GM18499 (cell line): ENCODE measurements around the gene TRIO.

Source experiments
- ATAC-seq: cut with Tn5 transposase; IDR thresholded peaks from one replicate; pipeline ENCODE4 v1.9.1; 2021; ENCODE audit warnings: moderate number of reproducible peaks; ENCODE audit not compliant: insufficient read depth, unreplicated experiment

The TRIO gene

DNA sequence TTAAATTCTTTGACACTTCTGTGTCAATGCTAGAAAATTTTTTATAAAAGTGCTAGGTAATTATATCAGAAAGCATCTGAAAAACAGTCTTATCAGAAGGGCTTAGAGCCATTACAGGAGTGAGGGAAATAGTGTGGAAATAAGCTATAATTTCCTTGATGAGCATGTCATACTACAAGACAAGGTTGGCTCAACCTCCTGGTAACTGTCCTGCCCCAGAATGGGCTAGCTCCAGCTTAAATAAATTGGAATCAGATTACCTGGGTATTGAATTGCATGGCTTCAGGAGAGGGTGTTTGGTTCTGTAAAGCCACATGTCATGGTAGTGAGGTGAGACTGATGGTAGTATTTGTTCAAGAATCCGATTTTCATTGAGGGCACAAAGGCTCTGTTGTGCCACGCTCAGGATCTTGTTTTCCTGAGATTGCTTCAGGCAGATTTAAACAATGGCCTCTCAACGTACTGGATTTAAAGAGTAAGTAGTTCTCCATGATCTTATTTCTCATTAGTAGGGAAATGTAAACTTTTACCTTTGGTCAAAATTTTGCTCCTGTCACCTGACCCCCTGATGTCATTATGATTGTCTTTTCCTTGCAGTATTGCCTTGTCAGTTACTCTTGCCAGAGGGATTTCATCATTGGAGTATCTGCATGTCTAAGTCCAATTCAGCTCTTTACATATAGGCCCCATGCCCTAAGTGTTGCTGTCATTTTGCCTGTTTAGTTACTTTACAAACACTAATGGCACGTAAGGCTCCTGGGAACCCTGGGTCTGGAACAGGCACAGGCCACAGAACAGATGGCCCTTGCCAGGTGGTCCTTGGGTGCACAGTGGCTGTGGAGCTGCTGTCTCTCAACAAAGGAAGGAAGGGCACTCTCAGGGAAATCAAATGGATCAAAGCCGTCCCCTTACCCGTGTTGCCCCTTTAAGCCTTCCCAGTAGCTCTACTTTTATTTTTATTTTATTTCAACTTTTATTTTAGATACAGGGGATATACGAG lies 21.3 kb downstream of the TRIO start:
- no peak for ATAC-seq

DNA sequence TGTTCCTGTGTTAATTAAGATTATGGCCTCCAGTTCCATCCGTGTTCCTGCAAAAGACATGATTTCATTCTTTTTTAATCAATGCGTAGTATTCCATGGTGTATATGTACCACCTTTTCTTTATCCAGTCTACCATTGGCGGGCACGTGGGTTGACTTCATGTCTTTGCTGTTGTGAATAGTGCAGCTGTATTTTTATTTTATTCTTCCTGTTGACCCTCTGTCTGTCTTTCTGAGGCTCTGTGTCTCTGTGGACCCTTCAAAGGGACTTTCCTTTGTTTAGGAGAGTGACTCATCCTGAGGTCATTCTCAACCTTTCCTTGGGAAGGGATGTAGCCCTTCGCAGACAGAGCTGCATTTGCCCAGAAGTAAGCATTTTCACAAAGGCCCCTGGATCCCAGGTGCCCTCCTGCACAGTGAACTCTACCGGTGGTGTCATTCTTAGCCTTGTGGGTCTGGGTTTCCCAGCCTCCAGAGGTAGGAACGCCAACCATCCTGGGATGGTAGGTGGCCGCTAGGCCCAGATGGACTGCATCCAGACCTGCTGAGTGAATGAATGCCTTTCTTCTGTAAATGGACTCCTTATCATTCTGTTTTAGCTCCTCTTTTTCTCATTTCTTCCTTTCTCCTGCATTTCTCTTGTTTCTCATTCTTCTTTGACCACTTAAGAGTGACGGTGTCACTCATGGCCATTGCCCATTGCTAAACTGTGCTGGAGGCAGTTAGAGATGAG lies 22.4 kb downstream of the TRIO start:
- ATAC-seq: no peak

DNA sequence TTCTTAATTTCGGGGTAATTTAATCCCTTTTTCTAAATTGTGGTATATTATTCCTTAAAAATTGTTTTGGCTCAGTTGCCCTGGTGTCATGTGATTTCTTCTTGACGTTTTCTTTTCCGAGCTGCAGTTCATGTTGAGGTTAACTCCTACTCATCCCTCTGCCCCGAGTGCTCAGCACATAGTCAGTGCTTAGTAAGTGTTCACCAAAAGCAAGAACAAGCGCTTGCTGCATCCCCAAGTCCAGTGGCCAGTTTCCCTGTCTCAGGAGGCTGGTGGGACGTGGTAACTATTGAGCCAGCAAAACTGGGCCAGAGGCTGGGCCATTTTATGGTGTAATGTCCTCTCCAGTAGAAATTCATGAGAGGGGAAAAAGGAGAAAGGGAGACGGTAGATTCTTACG lies 23.3 kb downstream of the TRIO start:
- no peak for ATAC-seq

DNA sequence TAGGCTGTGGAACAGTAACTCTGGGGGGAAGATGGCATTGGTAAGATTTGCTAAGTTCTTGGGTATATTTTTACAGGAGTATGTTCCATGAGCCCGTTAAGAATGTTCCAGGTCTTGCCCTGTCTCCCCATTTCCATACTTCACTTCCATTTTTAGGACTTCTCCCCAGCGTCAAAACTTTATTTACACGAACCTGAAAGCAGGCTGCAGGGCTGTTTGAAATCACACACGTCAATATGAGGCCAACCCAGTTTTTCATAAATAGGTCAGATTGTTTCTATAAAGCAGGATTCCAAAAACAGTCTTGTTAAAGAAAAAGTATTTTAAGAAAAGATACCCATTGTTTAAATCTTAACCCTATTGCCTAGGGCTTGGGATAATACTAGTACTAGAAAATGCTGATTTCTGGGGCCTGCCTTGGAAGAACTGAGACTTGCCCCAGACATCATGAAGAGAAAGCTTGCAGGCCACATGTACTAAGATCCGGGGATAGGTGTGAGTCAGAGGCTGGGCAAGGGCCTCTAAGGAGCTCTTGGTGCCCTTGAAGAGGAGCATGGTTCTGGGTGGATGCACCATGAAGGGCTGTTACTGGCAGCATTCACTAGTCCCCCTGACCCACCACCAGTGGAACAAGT lies 24.2 kb downstream of the TRIO start:
- ATAC-seq: peak; percentile 28

DNA sequence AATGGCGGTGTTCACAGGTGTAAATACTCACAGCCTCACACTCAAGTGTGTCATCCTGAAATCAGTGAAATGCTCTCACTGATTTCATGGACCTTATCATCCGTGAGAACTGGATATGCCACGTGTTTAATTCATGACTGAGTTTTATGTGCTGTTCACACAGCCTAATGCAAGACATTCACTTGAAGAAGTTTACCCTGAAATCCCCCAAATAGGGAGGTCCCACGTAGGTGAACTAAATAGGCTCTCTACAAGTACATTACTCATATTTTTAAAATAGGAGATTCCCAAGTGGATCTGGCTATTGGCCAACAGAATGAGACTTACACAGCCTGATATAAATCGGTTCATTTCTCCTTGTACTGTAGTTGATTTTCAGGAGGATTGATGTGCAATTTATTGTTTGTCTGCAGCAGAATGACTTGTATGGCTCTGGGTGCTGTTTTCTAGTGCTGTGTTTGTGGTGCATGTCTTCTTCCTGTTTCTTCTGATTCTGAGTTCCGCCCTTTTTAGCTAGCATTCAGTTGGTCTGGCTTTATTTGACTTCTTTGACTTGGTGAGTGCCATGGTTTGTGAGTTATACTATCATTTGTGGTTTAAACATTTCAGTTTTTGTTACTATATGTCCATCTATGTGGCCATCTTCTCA lies 25.1 kb downstream of the TRIO start:
- peak; percentile 27 for ATAC-seq

GRCh38 chr5:14168793-14169262 lies 25.7 kb downstream of the TRIO start:
- no peak for ATAC-seq

- no peak for ATAC-seq
Measured at GRCh38 chr5:14171046-14171445, 27.9 kb downstream of the TRIO start.

GRCh38 chr5:14171621-14172020 lies 28.5 kb downstream of the TRIO start:
- ATAC-seq: no peak

DNA sequence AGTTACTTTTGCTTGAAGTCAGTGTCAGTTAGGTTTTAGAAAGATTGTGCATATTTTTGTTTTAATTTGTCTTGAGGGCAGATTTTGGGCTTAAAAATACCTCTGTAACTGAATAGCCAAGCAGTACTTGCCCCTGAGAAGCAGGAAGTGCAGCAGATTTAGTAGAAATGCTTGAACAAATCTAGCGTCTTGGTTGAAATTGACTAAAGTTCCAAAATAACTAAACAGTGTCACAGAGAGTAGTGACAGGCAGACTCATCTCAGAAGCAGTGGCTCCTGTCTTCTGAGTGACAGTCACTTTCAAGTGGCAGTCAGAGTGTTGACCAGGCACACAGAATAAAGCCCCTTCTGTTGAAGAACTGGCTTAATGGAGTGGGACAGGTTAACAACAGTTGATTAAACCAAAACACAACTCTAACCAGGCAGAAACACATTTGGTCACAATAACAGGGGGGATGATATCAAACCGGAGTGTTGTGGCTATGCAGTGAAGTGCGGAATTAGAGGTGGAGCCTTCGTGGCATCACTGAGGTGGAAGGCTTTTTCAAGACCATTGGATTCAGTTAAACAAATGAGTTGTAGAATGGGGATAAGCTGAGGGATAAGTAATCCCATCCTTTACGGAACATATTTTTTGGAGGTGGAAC lies 29.1 kb downstream of the TRIO start:
- peak; percentile 42 for ATAC-seq

GRCh38 chr5:14173377-14174229 lies 30.5 kb downstream of the TRIO start:
- ATAC-seq: no peak

DNA sequence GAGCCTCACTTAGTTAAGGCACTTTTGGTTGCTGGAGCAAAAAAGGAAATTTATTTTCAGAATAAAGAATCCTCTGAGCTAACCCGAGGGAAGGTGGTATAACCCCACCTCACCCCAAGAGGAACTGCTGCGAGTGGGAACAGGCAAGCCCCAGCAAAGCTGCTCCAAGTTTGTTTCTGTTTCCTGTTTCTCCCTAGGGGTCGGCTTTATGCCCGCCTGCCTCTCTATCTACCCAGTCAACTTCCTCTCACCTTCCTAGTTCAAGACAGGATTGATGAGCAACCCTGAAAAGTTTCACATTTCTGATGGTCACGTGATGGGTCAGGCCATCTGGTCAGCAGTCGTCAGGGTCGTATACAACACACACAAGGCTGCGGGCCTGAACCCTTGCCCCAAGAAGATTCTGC lies 31.1 kb downstream of the TRIO start:
- no peak for ATAC-seq

DNA sequence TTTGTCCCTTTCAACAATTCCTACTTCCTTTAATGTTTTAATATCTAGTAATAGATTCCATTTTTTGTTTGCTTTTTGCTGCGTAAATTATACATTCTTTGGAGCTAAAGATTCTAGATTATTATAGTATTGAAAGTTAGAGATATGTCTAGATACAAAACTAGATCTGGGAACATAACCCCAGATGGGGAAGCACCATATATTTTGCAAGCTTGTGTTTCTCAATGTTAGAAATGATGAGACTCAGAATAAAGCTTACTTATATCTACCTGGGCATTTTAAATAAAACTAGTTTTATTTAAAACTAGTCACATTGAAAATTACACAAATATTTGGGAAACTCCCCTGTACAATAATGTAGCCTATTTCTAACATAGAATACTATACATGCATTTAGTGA lies 32.2 kb downstream of the TRIO start:
- ATAC-seq: no peak

GRCh38 chr5:14176888-14177287 lies 33.7 kb downstream of the TRIO start:
- no peak for ATAC-seq

DNA sequence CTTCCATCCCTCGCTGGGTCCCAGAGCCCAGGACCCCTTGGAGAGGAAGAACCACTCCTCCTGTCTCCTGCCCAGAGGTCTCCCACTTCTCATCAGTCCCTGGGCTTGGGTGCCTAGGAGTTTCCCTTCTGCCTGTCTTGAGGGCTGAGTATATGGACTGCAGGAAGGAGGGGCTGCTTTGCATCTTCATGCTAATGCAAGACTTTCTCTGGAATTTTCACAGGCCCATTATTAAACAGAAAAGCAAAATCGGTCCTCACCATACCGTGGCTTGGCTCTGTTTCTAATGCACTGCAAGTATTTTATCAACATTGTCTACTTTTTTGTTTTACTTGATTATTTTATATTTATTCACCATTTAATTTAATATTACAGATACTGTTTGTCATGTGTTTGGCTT lies 34.5 kb downstream of the TRIO start:
- ATAC-seq: no peak

- ATAC-seq: no peak
Measured at GRCh38 chr5:14178091-14178490, 34.9 kb downstream of the TRIO start.

GRCh38 chr5:14178671-14179211 lies 35.6 kb downstream of the TRIO start:
- no peak for ATAC-seq

GRCh38 chr5:14179446-14179845 lies 36.3 kb downstream of the TRIO start:
- no peak for ATAC-seq

- no peak for ATAC-seq
Measured at GRCh38 chr5:14180437-14180836, 37.3 kb downstream of the TRIO start.
